DOHH2 (cell line): Measurements from ENCODE around the gene ARHGEF7.

ENCODE experiments used
- H3F3A ChIP-seq: fragments of 200-600 bp; sonication (generic), shearing (Covaris generic); 2 replicates; pipeline ENCODE4 v1.6.0; 2016; ENCODE audit warnings: antibody characterized with exemption, mild to moderate bottlenecking; ENCODE audit not compliant: control insufficient read depth, insufficient read depth
- H3K27ac ChIP-seq: fragments of 200-600 bp; sonication (generic); 2 replicates; pipeline ENCODE4 v1.5.1; 2014; ENCODE audit warnings: low read depth, mild to moderate bottlenecking, low read length, moderate library complexity
- H3K27me3 ChIP-seq: fragments of 200-600 bp; sonication (generic); 2 replicates; pipeline ENCODE4 v1.6.1; 2014; ENCODE audit warnings: mild to moderate bottlenecking, low read length, mixed read lengths; ENCODE audit not compliant: control insufficient read depth
- H3K36me3 ChIP-seq: fragments of 200-600 bp; sonication (generic); 2 replicates; pipeline ENCODE4 v1.6.1; 2014; ENCODE audit warnings: mild to moderate bottlenecking, low read length, moderate library complexity, mixed read lengths; ENCODE audit not compliant: control insufficient read depth
- H3K4me1 ChIP-seq: fragments of 200-600 bp; sonication (generic); 2 replicates; pipeline ENCODE4 v1.6.1; 2014; ENCODE audit warnings: mild to moderate bottlenecking, low read length, mixed read lengths; ENCODE audit not compliant: control insufficient read depth
- H3K4me2 ChIP-seq: fragments of 200-600 bp; sonication (generic); 2 replicates; pipeline ENCODE4 v1.6.0; 2014; ENCODE audit warnings: mild to moderate bottlenecking, low read length, moderate library complexity
- H3K4me3 ChIP-seq: fragments of 200-600 bp; sonication (generic); 2 replicates; pipeline ENCODE4 v1.5.1; 2014; ENCODE audit warnings: mild to moderate bottlenecking, low read length, mixed read lengths
- H3K79me2 ChIP-seq: fragments of 200-600 bp; sonication (generic); 2 replicates; pipeline ENCODE4 v1.6.1; 2014; ENCODE audit warnings: mild to moderate bottlenecking, low read length, mixed read lengths; ENCODE audit not compliant: control insufficient read depth
- H3K9me2 ChIP-seq: fragments of 200-600 bp; sonication (generic); replicated peaks from 2 replicates; pipeline ENCODE4 v1.6.1; 2014; ENCODE audit warnings: mild to moderate bottlenecking, low read length, mixed read lengths; ENCODE audit not compliant: control insufficient read depth
- H3K9me3 ChIP-seq: fragments of 200-600 bp; sonication (generic); 2 replicates; pipeline ENCODE4 v1.6.1; 2014; ENCODE audit warnings: antibody characterized with exemption, low read length, mixed read lengths; ENCODE audit not compliant: control insufficient read depth, insufficient read depth
- H4K20me1 ChIP-seq: fragments of 200-600 bp; sonication (generic); 2 replicates; pipeline ENCODE4 v1.6.0; 2014; ENCODE audit warnings: low read depth, mild to moderate bottlenecking, antibody characterized with exemption, low read length, moderate library complexity; ENCODE audit not compliant: control insufficient read depth, insufficient read depth
- EZH2phosphoT487 ChIP-seq: fragments of 200-600 bp; sonication (generic); IDR thresholded peaks from 2 replicates; pipeline ENCODE4 v1.6.1; 2017; ENCODE audit warnings: borderline replicate concordance, mild to moderate bottlenecking, antibody characterized with exemption, low read length, moderate library complexity, mixed read lengths
- TF ChIP-seq, protein P1 (sequence below): fragments of 200-600 bp; sonication (generic); IDR thresholded peaks from one replicate; pipeline ENCODE4 v1.5.1; 2014; ENCODE audit warnings: antibody characterized with exemption, mild to moderate bottlenecking, low read depth, low read length; ENCODE audit not compliant: poor library complexity, severe bottlenecking

The ARHGEF7 gene

DNA sequence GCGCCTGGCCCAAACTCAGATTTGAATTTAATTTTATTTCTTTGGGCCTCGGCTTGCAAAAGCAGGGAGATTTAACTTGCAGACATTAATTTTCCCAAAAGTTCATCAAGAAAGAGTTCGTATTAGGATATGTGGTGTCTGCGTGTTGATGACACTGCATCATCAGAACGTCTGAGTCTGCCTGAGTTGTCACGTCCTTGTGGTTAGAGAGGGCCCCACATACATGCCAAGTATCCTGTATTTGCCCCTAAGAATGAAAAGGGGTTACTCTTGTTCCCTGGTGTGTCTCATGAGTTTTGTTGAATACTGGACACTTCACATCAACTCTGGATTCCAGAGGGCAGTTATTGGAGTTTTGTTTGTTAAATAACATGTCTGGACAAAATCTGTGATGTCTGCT lies 199.7 kb downstream of the ARHGEF7 start:
- Histone ChIP-seq H3K4me2 (no peak overlapping the region), H3K9me3 (no peaks in the 10 kb centered on the region), H4K20me1 (0 out of 2 replicates have a peak, but pooled peaks cover 7% of the 10 kb centered on the region), H3K27ac (no peak overlapping the region), H3K79me2 (peaks cover 6% of the 10 kb centered on the region), H3K4me1 (no peaks in the 10 kb centered on the region), H3F3A (no peaks in the 10 kb centered on the region), H3K27me3 (no peaks in the 10 kb centered on the region), H3K9me2 (no peaks in the 10 kb centered on the region), H3K36me3 (peaks cover 4% of the 10 kb centered on the region; the same call in 1 of the 2 replicates), H3K4me3 (no peak overlapping the region)
- TF ChIP-seq EZH2phosphoT487 = no peak
- TF ChIP-seq, protein P1, sequence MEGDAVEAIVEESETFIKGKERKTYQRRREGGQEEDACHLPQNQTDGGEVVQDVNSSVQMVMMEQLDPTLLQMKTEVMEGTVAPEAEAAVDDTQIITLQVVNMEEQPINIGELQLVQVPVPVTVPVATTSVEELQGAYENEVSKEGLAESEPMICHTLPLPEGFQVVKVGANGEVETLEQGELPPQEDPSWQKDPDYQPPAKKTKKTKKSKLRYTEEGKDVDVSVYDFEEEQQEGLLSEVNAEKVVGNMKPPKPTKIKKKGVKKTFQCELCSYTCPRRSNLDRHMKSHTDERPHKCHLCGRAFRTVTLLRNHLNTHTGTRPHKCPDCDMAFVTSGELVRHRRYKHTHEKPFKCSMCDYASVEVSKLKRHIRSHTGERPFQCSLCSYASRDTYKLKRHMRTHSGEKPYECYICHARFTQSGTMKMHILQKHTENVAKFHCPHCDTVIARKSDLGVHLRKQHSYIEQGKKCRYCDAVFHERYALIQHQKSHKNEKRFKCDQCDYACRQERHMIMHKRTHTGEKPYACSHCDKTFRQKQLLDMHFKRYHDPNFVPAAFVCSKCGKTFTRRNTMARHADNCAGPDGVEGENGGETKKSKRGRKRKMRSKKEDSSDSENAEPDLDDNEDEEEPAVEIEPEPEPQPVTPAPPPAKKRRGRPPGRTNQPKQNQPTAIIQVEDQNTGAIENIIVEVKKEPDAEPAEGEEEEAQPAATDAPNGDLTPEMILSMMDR = no peak

DNA sequence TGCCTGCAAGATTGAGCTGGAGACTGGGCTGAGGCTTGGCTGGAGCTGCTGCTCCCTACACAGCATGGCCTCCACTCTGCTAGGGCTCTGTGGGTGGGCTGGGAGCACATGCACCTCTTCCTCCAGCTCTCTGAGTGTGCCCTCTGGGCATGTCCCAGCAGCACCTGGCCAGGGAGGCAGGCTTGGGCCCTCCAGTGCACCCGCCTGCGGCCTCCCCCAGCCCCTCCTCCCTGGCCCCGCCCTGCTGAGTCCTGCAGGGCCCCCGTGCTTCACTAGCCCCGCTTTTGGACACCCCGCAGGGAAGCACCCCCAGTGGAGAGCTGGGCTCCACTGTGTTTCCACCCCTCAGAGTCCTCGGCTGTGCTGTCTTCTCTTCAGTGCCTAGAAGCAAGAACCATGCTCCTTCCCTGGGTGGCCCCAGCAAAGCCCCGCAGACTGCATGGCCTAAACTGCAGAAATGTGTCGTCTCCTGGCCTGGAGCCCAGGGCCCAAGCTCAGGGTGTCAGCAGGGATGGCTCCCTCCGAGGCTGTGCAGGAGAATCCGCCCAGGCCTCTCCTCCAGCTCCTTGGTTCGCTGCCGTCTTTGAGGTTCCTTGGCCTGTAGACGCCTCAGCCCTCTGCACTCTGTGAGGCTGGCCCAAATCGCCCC lies 200.4 kb downstream of the ARHGEF7 start:
- Histone ChIP-seq H3K4me1 (no peaks in the 10 kb centered on the region), H4K20me1 (0 out of 2 replicates have a peak, but pooled peaks cover 2% of the 10 kb centered on the region), H3K9me3 (no peaks in the 10 kb centered on the region), H3K4me2 (no peak overlapping the region), H3K79me2 (no peaks in the 10 kb centered on the region), H3K27me3 (no peaks in the 10 kb centered on the region), H3K36me3 (peaks cover 4% of the 10 kb centered on the region; the same call in 1 of the 2 replicates), H3F3A (no peaks in the 10 kb centered on the region), H3K4me3 (no peak overlapping the region), H3K9me2 (no peaks in the 10 kb centered on the region), H3K27ac (no peak overlapping the region)
- TF ChIP-seq, protein P1 = no peak
- no peak for TF ChIP-seq EZH2phosphoT487

DNA sequence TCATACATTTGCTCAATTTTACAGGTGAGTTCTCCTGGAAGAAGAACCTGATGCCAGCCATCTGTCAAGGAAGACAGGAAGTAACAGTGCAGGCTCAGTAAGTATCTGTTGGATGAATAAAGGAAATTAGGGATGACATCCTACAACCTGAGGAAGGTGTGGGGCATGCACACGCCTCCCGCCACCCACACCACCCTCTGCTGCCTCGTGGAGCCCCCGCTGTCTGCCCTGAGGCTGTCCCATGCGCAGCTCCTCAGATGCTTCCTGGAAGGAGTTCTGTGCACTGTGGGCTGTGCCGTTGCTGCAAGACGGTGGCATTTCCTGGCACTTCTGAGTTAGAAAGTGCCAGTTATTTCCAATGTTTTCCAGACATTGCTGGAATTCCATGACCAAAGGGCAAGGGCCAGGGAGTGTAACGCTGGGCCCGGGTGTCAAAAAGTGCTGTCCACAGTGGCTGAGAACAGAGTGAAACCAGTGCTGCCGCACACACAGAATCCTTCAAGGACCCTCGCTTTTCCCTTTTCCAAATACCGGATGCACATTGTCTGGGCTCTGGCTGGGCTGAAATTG lies 201.1 kb downstream of the ARHGEF7 start:
- no peaks in the 10 kb centered on the region for H4K20me1 ChIP-seq
- no peaks in the 10 kb centered on the region for H3K9me2 ChIP-seq
- no peaks in the 10 kb centered on the region for H3K27me3 ChIP-seq
- no peak overlapping the region for H3K27ac ChIP-seq
- H3F3A ChIP-seq = no peaks in the 10 kb centered on the region
- no peaks in the 10 kb centered on the region for H3K9me3 ChIP-seq
- H3K36me3 ChIP-seq = peaks cover 4% of the 10 kb centered on the region; the same call in 1 of the 2 replicates
- no peak overlapping the region for H3K4me3 ChIP-seq
- no peaks in the 10 kb centered on the region for H3K79me2 ChIP-seq
- no peaks in the 10 kb centered on the region for H3K4me1 ChIP-seq
- TF ChIP-seq EZH2phosphoT487 = no peak
- TF ChIP-seq, protein P1 = no peak
- no peak overlapping the region for H3K4me2 ChIP-seq
